HepG2 (cell line): ENCODE measurements around the gene USP32. TPM values are rescaled to one million over a fixed set of nuclear protein-coding genes. Genes with fewer than 3 reads are reported as not detected.

Experiments
- ADNP ChIP-seq: sonication (generic); formaldehyde crosslinking; IDR thresholded peaks from 2 replicates; pipeline ENCODE4 v1.4.0; 2020; ENCODE audit warnings: missing genetic modification reagents
- ARHGAP35 ChIP-seq: sonication (generic); formaldehyde crosslinking; IDR thresholded peaks from 2 replicates; pipeline ENCODE4 v1.9.0; 2022; ENCODE audit warnings: mild to moderate bottlenecking, inconsistent platforms, moderate library complexity, missing genetic modification reagents, borderline replicate concordance
- ATF4 ChIP-seq, 2 experiments: fragments of 450-650 bp in 1 of 2; sonication (generic) in 1 of 2; formaldehyde crosslinking; IDR thresholded peaks; 2 replicates each; pipeline versions ENCODE4 v1.5.0 to v1.8.0; 2020 to 2022; ENCODE audit warnings: mild to moderate bottlenecking in 1 of 2, missing genetic modification reagents in 1 of 2
- CENPBD1 ChIP-seq: sonication (generic); formaldehyde crosslinking; IDR thresholded peaks from 2 replicates; pipeline ENCODE4 v1.8.0; 2022; ENCODE audit warnings: missing genetic modification reagents, low read depth, mild to moderate bottlenecking, borderline replicate concordance
- MED8 ChIP-seq: sonication (generic); formaldehyde crosslinking; IDR thresholded peaks from 2 replicates; pipeline ENCODE4 v1.8.1; 2023; ENCODE audit warnings: mild to moderate bottlenecking, missing genetic modification reagents; ENCODE audit not compliant: insufficient replicate concordance
- NFE2L1 ChIP-seq: sonication (generic); formaldehyde crosslinking; IDR thresholded peaks from 2 replicates; pipeline ENCODE4 v1.4.0; 2020; ENCODE audit warnings: missing genetic modification reagents, mild to moderate bottlenecking, borderline replicate concordance
- PLSCR1 ChIP-seq: sonication (generic); formaldehyde crosslinking; IDR thresholded peaks from 2 replicates; pipeline ENCODE4 v1.5.0; 2020; ENCODE audit warnings: missing genetic modification reagents, mild to moderate bottlenecking, borderline replicate concordance
- REST ChIP-seq, 2 experiments: IDR thresholded peaks; 2 replicates each; pipeline ENCODE4 v1.6.1; 2011 to 2012; ENCODE audit warnings: low read length in 2 of 2, borderline replicate concordance in 1 of 2, low read depth in 1 of 2, mild to moderate bottlenecking in 1 of 2, moderate library complexity in 1 of 2
- SYNCRIP ChIP-seq: fragments of 200-400 bp; formaldehyde crosslinking; IDR thresholded peaks from 2 replicates; pipeline ENCODE4 v1.6.1; 2018; ENCODE audit warnings: mild to moderate bottlenecking, low read depth, low read length; ENCODE audit not compliant: insufficient read depth
- ZFP82 ChIP-seq: sonication (generic); formaldehyde crosslinking; IDR thresholded peaks from 2 replicates; pipeline ENCODE4 v1.5.1; 2020; ENCODE audit warnings: mild to moderate bottlenecking, missing genetic modification reagents, borderline replicate concordance
- ZNF282 ChIP-seq: fragments of 450-650 bp; IDR thresholded peaks from 2 replicates; pipeline ENCODE4 v1.6.1; 2018; ENCODE audit not compliant: partially characterized antibody
- ZNF367 ChIP-seq: sonication (generic); formaldehyde crosslinking; IDR thresholded peaks from 2 replicates; pipeline ENCODE4 v1.4.0; 2020; ENCODE audit warnings: missing genetic modification reagents, borderline replicate concordance
- ZNF530 ChIP-seq: sonication (generic); formaldehyde crosslinking; IDR thresholded peaks from 2 replicates; pipeline ENCODE4 v1.5.0; 2020; ENCODE audit warnings: low read depth, mild to moderate bottlenecking, missing genetic modification reagents
- ZNF609 ChIP-seq: sonication (generic); formaldehyde crosslinking; IDR thresholded peaks from 2 replicates; pipeline ENCODE4 v1.4.0; 2020; ENCODE audit warnings: mild to moderate bottlenecking, missing genetic modification reagents, borderline replicate concordance
- ZNF713 ChIP-seq: sonication (generic); formaldehyde crosslinking; IDR thresholded peaks from 2 replicates; pipeline ENCODE4 v1.4.0; 2020; ENCODE audit warnings: mild to moderate bottlenecking, missing genetic modification reagents
- ZNF75D ChIP-seq: sonication (generic); formaldehyde crosslinking; IDR thresholded peaks from 2 replicates; pipeline ENCODE4 v1.8.1; 2023; ENCODE audit warnings: missing genetic modification reagents, mild to moderate bottlenecking, borderline replicate concordance
- polyA plus RNA-seq, 8 experiments: library from polyadenylated mRNA; depleted of rRNA in 3 of 8; stranded (reverse) in 7 of 8; unstranded in 1 of 8; fragments of >200 nt; fragmentation: Illumina TruSeq in 4 of 8; extraction: Trizol in 4 of 8; gene quantifications; 2 replicates each; pipeline versions ENCODE4 v1.2.1 to v1.2.3, GENCODE V29; 2011 to 2016; ENCODE audit warnings: low read depth in 4 of 8, missing spikeins in 1 of 8, mixed read lengths in 1 of 8; ENCODE audit not compliant: insufficient read depth in 1 of 8
- total RNA-seq, 5 experiments: library from RNA; depleted of rRNA; stranded (reverse); fragments of >200 nt; fragmentation: Illumina TruSeq; extraction: Trizol; gene quantifications; 2 replicates each; pipeline ENCODE4 v1.2.3, GENCODE V29; 2016; ENCODE audit warnings: low read depth in 1 of 5

The USP32 gene
- total and polyA plus RNA-seq, 2 of the 13 experiments (the other 11 are each of a cell fraction or from before 2014, with no cell fraction given): 24.9 to 39.9 TPM

- TF ChIP-seq ZNF609 (CRISPR knock-in tag) (peak; percentile 64), ZNF530 (CRISPR knock-in tag) (no peak), CENPBD1 (CRISPR knock-in tag) (no peak), REST (IDR thresholded peaks at IDR 0.05; ENCODE audit: borderline replicate concordance in 1 of 2, low read depth in 1 of 2, low read length in 2 of 2) (no peak), ZFP82 (CRISPR knock-in tag) (0 out of 2 replicates have a peak, but pooled peaks have one; percentile 83), NFE2L1 (no peak), MED8 (CRISPR knock-in tag) (peak; percentile 96), SYNCRIP (no peak), ZNF713 (CRISPR knock-in tag) (no peak; the same call in 1 of the 2 replicates), ZNF75D (CRISPR knock-in tag) (no peak), ADNP (no peak), ZNF282 (no peak), ATF4 (CRISPR knock-in tag; IDR thresholded peaks at IDR 0.05) (peak in 1 of 2 experiments; percentile 83; a peak in 2 of 4 replicates), PLSCR1 (CRISPR knock-in tag) (no peak; the same call in 1 of the 2 replicates), ZNF367 (CRISPR knock-in tag) (no peak), ARHGAP35 (peak; percentile 90; the same call in 1 of the 2 replicates)
Measured at GRCh38 chr17:60392042-60392844, at the start of gene USP32 (continued).
